Amygdala (tissue), 56 donors: Measurements from ENCODE around the gene CAMTA1.

ENCODE experiments used
- DNase-seq, 56 donors: peaks; one replicate each; lab custom pipeline; 2025; lab: John Stamatoyannopoulos, UW

The CAMTA1 gene

DNA sequence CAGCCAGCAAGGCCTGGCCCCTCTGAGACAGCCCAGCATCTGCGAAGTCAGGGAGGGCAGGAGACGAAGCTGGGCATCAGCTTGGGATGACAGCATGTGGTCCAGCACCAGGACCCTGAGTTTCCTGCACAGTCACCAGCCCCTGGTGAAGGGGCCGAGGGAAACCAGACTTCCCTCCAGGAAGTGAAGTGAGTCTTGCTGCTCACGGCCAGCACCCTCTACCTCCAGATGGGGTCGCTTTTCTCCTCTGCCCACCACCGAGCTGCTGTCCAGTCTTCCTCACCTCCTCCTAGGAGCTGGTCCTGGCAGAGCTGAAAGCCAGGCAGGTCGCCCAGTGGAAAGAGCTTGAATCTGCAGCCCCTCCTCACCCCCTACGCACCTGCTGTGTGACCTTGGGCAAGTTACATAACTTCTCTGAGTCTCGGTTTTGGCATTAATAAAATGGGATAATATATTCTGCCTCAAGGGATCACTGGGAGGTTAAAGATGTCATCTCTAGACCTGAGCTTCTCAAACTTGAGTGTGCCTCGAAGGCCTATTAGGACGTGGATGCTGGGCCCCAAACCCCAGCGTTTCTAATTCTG, 867.4 kb downstream of the CAMTA1 start:
- no peak for DNase-seq

DNA sequence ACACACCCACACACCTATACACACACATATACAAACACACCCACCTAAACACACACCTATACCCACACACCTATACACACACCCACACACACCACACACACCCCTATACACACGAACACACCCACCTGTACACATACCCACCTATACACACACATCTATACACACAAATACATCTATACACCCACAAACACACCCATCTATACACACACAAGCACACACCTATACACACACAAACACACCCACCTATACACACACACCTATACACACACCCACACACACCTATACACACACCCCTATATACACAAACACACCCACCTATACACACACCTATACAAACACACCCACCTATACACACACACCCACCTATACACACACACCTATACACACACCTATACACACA, 869.5 kb downstream of the CAMTA1 start:
- DNase-seq: no peak

DNA sequence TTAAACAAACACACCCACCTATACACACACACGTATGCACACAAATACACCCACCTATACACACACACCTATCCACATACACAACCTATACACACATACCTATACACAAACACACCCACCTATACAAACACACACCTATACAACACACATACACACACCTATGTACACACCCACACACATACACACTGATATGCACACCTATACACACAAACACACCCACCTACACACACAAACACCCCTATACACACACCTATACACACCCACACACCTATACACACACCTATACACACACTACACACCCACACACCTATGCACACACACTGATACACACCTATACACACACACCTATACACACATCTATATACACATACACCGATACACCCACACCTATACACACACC, 870.1 kb downstream of the CAMTA1 start:
- no peak for DNase-seq

DNA sequence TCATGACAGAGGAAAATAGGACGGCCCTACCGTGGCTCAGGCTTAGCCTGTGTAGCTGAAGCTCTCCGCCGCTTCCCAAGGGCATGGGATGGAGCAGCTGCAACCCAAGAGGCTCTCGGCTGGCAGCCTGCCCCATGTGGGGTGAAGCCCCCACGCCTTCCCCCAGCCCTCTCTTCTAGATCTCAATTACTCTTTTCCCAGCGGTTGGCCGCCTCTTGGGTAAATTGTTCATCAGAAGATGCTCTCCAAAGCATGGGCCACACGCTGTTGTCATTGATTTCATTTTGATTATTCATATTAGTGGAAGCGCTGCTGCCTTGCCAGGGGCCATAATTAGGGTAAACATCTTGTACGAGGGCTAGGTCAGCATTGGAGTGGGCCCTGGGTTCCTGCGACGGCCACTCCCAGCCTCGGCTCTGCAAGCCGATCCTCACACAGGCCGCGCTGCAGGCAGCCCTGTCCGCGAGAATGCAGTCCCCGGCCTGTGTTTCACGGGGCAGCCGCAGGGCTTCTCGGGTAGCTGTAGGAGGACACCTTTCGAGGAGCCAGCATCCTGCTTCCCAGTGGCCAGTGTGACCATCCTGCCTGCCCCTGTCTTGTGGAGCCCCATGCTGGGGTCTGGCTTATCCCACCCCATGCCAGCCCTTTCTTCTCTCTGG, 871.4 kb downstream of the CAMTA1 start:
- DNase-seq: no peak

DNA sequence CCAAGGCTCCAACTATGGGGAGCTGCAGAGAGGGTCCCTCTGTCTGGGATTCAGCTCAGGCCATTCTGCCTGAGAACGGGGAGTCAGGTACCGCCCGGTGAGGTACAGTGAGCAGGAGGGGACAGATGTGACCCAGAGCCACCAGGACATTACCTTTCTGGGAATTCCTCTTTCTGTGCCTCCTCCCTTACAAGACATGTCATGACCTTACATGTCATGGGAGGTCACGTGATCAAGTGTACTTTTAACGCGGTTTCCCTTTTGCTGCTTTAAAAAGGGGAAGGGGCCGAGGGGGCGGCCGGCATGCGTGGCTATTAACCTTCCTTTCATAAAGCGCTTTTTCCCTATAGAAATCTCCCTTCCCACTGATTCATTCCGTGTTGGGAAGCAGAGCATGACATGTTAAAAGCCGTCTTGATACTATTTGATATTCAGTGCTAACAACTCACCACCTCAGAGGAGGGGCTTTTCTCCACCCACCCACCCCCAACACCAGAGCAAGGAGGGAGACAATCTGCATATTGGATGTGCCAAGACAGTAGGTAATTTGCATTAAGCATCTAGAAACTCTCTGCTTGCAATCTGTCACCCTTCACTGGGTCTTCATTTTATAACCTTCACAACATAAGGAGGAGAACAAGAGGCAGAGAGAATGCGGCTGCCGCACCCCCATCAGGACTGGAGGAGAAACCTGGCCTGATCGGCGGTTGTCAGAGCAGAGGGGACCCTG, 872.2 kb downstream of the CAMTA1 start:
- DNase-seq: no peak

DNA sequence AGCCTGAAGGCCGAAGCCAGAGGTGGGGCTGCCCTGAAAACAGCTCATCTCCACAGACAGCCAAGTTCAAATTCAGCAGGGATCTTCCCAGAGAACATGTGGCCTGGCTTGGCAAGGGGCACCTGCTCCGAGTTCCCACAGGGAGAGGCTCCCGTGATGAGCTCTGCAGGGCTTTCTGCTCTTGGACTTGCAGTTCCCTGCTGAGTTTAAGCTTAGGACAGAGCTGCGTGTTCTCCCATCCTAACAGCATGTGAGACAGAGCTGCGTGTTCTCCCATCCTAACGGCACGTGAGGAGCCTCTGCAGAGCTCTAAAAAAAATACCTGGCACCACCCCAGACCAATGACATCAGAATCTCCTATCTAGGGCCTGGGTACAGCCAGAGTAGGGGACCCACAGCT, 872.8 kb downstream of the CAMTA1 start:
- no peak for DNase-seq

DNA sequence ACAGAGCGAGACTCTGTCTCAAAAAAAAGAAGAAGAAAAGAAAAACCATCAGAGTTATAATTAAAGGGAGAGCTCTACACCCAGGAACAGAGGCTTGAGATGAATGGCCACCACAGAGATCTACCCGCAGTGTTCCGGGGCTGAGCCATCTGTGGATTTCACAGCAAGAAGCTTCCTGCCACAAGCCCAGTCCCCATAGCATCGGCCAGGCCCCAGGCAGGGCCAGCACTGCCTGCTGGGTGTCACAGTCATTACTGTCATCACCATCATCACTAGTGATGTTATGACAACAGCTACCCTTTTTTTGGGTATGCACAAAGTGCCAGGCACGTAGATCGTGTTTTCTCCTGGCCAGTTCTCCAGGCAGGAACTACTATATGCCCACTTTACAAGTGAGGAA, 874.3 kb downstream of the CAMTA1 start:
- no peak for DNase-seq

DNA sequence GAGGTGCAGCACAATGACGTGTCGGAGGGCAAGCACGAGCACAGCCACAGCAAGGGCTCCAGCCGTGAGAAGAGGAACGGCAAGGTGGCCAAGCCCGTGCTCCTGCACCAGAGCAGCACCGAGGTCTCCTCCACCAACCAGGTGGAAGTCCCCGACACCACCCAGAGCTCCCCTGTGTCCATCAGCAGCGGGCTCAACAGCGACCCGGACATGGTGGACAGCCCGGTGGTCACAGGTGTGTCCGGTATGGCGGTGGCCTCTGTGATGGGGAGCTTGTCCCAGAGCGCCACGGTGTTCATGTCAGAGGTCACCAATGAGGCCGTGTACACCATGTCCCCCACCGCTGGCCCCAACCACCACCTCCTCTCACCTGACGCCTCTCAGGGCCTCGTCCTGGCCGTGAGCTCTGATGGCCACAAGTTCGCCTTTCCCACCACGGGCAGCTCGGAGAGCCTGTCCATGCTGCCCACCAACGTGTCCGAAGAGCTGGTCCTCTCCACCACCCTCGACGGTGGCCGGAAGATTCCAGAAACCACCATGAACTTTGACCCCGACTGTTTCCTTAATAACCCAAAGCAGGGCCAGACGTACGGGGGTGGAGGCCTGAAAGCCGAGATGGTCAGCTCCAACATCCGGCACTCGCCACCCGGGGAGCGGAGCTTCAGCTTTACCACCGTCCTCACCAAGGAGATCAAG, 878.3 kb downstream of the CAMTA1 start:
- DNase-seq: no peak

DNA sequence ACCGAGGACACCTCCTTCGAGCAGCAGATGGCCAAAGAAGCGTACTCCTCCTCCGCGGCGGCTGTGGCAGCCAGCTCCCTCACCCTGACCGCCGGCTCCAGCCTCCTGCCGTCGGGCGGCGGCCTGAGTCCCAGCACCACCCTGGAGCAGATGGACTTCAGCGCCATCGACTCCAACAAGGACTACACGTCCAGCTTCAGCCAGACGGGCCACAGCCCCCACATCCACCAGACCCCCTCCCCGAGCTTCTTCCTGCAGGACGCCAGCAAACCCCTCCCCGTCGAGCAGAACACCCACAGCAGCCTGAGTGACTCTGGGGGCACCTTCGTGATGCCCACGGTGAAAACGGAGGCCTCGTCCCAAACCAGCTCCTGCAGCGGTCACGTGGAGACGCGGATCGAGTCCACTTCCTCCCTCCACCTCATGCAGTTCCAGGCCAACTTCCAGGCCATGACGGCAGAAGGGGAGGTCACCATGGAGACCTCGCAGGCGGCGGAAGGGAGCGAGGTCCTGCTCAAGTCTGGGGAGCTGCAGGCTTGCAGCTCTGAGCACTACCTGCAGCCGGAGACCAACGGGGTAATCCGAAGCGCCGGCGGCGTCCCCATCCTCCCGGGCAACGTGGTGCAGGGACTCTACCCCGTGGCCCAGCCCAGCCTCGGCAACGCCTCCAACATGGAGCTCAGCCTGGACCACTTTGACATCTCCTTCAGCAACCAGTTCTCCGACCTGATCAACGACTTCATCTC, 879.1 kb downstream of the CAMTA1 start:
- DNase-seq: no peak

DNA sequence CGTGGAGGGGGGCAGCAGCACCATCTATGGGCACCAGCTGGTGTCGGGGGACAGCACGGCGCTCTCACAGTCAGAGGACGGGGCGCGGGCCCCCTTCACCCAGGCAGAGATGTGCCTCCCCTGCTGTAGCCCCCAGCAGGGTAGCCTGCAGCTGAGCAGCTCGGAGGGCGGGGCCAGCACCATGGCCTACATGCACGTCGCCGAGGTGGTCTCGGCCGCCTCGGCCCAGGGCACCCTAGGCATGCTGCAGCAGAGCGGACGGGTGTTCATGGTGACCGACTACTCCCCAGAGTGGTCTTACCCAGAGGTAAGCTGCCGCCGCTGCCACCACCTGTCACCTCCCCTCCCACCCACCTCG, 879.6 kb downstream of the CAMTA1 start:
- DNase-seq: no peak

DNA sequence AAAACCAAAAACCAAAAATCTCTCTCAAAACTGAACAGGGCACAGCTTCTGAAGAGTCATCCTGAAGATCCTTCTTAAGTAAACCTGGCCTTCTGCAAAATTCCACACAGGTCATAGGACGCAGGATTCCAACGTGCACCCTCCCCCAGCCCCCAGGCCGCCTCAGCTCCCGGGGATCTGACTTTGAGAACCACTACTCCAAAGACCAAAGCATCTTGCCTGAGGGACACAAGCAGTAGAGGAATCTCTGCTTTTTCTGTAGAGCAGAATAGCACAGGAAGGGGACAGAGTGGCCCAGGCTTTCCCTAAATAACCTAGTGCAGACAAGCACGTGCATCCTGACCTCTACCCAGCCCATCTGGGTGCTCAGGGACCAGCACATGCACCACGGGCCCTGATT, 881.0 kb downstream of the CAMTA1 start:
- DNase-seq: no peak

DNA sequence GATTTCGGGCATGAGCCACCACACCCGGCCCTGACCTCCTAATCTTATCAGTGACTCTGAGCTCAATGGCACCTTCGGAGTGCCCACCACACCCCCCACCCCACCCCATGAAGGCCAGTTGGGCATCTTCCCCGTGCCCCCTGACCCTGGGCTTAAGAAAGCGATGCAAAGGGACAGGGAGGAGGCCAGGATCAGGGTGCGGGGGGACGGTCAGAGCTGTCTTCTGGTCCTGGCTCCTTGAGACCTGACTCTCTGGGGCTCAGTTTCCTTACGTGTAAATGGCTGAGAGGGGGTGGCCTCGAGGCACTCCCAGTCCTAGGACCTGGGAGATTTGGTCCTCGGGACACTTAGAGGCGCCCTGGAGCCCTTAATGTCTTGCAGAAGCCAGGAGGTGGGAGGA, 881.9 kb downstream of the CAMTA1 start:
- no peak for DNase-seq

DNA sequence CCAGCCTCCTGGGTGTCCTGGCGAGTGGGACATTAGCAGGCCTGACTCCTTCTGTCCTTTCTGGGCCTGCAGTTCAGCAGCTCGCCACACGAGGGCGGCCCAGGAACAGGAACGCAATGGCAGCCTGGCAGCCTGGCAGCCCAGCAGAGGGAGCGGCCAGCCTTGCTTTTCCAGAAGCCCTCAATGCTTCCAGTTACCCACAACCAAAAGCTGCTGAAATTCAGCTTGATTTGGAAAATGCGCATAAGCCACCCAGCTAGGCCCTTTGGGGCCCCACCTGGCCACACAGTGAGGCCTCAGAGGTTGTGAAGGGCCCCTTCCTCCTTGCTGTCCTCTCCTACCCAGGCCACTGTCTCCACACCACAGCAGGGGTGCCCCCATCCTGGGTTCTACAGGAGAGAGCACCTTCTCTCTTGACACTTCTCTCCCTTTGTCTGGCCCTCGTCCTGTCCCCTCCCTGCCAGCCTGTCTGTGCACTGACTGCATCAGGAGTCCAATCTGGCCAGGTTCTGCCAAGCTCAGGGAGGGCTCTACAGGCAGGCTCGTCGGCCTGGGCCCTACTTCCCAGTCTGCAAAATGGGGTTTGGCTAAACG, 882.5 kb downstream of the CAMTA1 start:
- DNase-seq: peak; percentile 62 to 97 (median 84)

DNA sequence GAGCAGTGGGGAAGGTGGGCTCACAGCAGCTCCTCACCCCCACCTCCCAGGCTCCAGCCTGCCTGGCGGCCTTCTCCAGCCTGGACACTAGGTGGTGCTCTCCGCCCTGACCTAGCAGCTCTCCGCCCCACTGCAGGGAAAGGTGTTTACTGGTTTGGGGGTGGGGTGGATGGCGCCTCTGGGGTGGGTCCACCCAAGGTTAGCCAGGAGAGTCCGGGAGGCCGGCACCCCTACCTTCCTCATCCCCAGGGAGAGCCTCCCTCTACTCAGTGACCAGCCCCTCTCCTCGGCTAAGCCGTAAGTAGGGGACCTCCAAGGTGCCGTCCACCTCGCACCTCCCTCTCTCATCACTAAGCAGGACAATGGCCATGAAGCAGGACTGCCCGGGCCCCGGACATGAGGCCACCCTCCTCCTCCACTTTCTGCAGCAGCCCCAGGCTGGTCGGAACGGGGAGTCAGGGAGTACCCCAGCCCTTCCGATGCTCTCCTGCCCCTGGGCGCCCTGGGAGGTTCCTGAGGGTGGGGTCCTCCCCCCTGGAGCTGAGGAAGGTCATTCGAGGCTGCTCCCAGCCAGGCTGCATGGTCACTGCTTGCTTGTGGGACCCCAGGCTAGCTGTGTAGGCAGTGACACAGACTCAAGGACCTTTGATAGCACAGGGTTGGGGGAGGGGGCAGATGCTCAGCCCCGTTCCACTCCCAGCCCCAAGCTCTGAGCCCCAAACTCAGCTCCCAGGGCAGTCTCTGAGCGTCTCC, 884.5 kb downstream of the CAMTA1 start:
- peak in 49 of 56 donors; percentile 10 to 71 (median 42) for DNase-seq

DNA sequence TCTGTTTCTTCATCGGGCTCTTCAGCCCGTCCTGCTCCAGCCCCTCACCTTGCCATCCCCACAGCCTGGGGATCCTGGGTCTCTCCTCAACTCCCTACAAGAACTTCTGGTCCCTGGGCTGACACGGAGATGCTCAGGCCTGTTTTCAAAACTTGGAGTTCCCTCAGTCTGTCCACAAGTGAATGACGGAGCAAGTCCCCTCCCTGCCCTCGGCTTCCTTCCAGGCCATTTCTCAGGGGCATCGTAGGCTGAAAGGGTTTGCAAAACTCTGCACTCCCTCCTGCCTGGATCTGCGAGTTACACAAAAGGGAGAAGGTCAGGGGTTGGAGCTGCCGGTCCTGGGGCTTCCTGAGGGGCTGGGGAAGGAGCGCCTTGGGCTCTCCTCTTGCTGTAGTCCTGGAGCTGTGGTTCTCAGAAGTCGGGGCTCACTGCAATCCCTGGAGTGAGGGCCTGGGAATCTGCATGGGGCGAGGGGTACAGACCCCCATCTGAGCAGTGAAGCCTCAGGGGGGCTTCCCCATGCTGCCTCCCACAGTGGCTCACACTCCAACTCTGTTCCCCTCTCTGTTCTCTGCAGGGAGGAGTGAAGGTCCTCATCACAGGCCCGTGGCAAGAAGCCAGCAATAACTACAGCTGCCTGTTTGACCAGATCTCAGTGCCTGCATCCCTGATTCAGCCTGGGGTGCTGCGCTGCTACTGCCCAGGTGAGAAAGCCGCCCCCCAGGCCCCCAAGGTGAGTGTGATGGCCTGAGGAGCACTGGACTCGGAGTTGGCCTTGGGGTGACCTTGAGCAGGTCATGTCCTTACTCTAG, 885.3 kb downstream of the CAMTA1 start:
- no peak for DNase-seq

DNA sequence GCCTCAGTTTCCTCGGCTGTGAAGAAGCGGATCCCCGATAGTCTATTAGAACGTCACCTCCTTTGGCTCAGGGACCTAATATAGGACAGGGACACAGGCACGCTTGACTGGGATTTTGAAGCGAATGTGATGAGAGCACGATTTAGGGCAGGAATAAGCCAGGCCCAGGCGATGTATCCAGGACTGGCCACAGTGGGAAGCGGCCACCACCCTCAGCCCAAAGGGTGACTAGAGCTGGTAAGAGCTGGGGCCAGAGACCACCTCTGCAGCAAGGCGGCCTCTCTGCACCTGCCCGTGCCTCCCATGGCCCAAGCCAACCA, 885.9 kb downstream of the CAMTA1 start:
- no peak for DNase-seq

DNA sequence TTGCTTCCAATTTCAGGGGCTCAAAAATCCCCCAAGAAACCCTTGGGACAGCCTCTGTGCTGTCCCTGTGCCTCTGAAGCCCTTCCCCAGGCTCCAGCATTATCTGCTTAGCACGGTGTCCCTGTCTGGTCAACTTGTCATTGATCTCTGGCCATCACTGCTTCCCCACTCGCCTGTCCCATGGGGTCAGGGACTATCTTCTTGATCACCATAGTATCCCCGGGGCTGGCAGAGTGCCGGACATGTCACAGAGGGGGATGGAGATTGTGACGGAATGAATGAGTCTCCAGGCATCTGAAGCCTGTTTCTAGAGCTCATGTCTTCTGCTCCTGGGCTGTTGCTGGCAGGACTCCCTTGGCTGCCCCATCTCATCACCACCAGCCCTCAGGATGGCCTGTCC, 886.4 kb downstream of the CAMTA1 start:
- DNase-seq: no peak

DNA sequence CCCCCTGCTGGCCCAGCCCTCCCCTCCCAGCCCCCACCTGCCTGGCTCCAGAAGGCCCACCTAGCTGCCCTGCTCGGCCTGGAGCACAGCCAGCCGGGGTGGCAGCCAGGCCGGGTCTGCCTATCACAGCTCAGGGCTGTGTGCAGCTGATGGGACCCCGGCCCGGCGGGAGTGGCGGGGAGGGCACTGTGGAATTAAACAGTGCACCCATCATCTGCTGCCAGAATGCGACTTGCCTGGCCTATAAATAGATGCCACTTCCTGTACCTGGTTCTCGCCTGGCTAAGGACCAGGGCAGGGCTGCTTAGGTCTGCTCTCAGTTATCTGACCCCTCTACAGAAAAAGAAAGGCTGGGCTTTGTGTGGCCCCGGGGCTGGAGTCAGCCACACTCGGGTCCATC, 887.6 kb downstream of the CAMTA1 start:
- no peak for DNase-seq

DNA sequence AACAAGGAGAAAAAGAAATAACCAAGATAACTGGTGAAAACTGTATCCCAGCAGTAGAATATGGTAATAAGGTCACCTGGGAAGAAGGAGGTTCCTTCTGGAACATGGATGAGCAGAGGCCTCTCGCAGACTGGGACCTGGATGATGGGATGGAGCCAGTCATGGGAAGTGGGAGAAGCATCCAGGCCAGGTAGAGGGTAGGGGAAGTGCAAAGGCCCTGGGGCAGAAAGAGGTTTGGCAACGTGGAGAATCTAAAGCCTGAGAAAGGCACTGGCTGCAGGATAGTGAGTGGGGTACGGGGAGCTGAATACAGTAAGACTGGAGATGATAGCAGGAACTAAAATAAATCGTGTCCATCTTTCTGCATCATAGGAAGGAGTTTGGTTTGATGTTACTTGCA, 889.7 kb downstream of the CAMTA1 start:
- no peak for DNase-seq
